Measurements from ENCODE around the gene FAP.

The FAP gene

DNA sequence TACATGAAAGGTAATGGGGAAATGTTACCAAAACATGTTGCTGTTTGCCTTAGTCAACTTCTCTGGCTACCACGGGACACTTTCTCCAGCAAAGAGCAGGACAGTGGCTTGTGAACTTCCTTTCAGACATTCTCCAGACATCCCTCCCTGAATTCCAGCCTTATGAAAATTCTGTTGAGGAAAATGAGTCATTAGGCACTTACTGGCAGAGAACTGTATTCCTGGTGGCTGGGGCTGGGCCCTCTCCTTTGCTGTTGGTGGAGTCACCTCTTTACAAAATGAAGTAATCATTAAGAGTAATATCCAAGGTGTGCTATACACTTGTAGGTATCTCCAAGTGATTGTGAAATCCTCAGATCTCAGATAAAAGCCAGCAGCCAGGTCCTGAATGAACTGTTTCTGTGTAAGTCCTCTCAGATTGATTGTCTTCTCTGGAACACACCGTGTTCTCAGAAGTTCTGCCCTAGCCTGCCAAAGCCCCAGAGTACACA is 1.3 kb upstream of the FAP start:
- no peak overlapping the region for H3K4me3 ChIP-seq (ENCODE audit: low read length)
- DNase-seq (ENCODE audit: low read depth, low spot score): no peak

DNA sequence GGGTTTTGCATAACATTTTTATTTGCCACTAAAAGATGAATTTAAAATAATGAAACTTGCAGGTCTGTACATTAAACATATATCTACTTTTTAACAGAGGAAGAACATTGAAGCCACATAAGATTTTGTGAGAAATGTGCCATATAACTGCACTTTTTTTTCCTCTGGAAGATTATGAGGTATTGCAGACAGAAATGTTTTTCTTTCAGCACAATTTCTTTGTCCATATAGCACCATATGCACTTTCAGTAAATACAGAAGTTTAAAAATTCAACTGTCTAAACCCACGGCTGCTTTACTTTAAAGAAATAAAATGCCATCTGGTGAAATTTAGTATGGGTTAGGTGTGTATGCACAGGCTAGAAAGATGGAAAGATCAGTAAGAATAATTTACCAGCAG is 470 bp upstream of the FAP start:
- H3K4me3 ChIP-seq (ENCODE audit: low read length): no peak overlapping the region
- DNase-seq (ENCODE audit: low read depth, low spot score): no peak

DNA sequence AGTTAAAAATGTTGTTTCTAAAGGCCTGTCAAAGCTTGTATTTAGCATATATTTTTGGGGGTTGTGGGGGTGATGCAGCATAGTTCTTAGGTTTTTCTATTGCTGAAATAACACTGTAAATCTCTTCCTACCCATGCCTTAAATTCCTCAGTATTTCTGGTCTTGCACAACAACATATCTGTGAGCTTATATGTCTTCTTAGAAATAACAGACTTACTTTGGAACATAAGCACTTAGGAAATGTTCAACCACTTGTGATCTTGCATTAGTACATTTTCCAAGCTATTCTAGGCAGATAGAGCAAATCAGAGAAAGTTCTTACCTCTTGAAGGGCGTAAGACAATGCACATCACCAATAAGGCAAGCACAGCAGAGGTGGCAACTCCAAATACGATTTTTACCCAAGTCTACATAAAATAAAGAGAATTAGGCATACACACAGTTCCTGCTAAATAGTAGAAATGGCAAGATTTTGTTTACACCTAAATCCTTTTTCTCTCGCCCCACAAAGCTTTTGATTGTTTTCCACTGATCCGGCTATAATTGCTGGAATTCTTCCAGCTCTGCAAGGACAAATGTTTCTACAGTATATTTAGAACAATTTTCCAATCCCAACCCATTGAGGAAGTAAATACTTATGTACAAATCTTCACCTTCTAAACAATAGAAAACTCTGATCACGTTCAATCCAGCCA is 512 bp downstream of the FAP start:
- DNase-seq (ENCODE audit: low read depth, low spot score): no peak
- no peak overlapping the region for H3K4me3 ChIP-seq (ENCODE audit: low read length)

DNA sequence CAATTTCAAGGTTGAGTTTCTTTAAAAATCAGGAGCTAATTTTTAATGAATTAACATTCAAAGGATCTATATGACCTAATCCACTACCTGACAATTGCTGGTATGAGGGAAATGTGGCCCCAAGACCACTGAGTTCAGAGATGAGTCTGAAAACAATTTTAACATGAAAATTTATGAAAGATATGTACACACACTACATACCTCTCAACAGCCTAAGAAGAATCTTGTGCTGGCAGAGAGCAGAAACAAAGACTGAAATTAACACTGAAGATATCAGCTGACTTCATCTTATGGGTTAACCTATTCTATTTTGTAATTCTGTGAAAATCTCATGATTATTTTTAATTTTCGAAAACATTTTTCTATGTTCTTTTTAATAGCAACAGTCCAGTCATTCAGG is 1.7 kb downstream of the FAP start:
- no peak overlapping the region for H3K4me3 ChIP-seq (ENCODE audit: low read length)
- no peak for DNase-seq (ENCODE audit: low read depth, low spot score)

DNA sequence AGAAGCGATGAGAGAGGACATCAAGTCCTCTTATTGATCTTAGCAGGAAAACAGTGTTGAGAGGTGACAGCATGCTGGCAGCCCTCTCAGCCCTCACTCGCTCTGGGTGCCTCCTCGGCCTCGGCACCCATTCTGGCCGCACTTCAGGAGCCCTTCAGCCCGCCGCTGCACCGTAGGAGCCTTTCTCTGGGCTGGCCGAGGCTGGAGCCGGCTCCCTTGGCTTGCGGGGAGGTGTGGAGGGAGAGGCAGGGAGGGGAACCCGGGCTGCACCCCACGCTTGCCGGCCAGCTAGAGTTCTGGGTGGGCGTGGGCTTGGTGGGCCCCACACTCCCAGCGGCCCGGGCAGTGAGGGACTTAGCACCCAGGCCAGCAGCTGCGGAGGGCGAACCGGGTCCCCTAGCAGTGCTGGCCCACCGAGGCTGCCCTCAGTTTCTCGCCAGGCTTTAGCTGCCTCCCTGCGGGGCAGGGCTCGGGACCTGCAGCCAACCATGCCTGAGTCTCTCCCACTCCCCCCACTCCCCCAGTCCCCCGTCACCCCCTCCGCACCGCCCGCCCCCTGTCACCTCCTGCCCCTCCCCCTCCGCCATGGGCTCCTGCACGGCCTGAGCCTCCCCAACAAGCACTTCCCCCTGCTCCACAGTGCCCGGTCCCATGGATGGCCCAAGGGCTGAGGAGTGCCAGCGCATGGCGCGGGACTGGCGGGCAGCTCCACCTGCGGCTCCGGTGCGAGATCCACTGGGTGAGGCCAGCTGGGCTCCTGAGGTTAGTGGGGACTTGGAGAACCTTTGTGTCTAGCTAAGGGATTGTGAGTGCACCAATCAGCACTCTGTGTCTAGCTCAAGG is 8.4 kb downstream of the FAP start:
- no peak for DNase-seq (ENCODE audit: low read depth, low spot score)
- H3K4me3 ChIP-seq (ENCODE audit: low read length): no peak overlapping the region

DNA sequence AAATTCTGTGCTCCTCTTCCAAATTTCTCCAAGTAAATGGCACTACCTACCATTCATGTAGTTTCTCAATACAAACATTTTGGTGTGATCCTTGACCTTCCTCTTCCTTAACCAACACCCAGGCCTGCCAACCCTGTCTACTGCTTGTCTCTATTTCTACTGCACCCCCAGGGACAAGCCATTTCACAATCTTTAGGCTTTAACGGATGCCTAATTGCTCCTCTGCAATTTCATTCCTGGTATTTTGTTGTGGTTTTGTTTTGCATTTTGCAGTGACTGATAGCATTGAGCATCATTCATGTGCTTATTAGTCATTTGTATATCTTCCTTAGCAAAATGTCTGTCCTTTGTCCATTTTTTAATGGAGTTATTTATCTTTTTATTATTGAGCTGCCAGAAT is 10.0 kb downstream of the FAP start:
- DNase-seq (ENCODE audit: low read depth, low spot score): no peak
- no peak overlapping the region for H3K4me3 ChIP-seq (ENCODE audit: low read length)

DNA sequence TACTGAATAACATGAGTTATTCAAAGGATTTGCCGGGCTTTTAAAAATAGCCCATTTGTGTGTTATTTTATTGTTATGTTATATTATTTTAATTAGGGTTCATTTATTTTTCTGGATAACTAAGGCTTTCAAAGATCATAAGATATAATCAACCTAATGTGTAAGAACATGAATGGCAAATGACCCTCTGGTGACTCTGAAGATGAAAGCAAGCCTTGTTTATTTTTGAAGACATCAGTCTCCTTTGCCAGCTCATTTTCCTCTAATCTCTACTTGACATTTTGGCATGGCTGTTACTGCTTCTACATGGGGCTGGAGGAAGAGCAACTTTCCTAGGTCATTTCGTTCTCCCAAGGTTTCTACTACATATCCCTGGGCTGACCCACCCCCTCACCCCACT is 10.6 kb downstream of the FAP start:
- H3K4me3 ChIP-seq (ENCODE audit: low read length): no peak overlapping the region
- DNase-seq (ENCODE audit: low read depth, low spot score): no peak

DNA sequence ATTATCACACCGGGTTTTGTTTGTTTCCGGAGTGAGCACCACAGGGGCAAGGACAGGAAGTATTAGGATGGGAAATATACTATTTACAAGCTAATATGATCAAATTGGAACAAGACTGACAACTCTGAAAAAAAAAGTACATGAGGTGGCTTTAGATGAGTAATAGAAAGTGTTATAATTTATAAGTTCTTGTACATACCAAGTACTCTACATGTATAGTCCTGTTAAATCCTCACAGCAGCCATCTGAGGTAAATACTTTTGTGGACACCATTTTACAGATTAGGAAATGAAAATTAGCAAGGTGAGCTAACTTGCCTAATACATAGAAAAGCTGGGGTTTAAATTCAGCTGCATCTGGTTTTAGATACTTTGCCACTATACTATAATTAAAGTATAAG is 11.2 kb downstream of the FAP start:
- DNase-seq (ENCODE audit: low read depth, low spot score): no peak
- no peak overlapping the region for H3K4me3 ChIP-seq (ENCODE audit: low read length)

DNA sequence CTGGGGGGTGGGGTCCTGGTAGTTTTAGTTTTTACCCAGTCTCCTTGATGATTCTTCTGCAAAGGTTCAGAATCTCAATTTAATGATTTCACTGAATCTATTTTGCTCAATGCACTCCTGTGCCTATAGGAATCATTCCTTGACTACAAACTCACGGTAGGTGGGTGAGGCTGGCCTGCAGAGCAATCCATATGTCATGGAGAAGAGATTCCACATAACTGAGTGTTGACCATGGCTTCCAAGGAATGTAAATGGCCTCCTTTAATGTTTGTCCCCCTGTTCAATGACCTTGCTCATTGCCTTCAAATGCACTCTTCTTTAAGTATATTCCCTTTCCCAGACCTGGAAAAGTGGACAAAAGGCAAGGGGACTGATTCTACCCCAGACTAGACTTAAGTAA is 12.5 kb downstream of the FAP start:
- no peak for DNase-seq (ENCODE audit: low read depth, low spot score)
- no peak overlapping the region for H3K4me3 ChIP-seq (ENCODE audit: low read length)

DNA sequence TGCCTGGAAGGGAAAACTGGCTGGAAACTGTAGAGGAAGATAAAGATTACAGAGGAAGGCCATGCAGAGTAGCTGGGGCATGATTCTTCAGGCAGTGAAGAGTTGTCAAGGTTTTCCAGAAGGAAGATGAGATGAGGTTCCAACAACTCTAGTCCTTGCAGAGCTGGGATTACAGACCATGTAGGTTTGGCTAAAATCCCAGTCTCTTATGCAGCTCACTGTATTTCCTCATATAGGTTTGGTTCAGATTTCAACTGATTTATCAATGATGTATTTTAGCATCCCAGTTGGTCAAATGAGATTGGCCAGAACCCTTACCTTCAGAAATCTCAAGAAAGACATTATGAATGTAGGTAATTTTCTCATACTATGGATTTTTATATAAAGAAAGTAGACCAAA is 16.4 kb downstream of the FAP start:
- no peak for DNase-seq (ENCODE audit: low read depth, low spot score)
- H3K4me3 ChIP-seq (ENCODE audit: low read length): no peak overlapping the region

DNA sequence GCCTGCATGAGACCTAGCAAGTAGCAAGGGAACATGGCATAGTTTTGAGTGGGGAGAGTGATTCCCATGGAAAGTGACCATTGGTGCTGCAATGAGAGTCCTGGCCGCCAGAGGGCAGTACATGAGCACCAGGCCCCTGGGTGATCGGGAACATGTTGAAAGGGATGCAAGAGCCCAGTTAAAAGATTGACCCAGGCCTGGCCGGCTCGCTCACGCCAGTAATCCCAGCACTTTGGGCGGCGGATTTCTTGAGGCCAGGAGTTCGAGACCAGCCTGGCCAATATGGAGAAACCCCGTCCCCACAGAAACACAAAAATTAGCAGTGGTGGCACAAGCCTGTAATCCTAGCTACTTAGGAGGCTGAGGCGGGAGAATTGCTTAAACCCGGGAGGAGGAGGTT is 22.2 kb downstream of the FAP start:
- peak; percentile 7 for DNase-seq (ENCODE audit: low read depth, low spot score)

DNA sequence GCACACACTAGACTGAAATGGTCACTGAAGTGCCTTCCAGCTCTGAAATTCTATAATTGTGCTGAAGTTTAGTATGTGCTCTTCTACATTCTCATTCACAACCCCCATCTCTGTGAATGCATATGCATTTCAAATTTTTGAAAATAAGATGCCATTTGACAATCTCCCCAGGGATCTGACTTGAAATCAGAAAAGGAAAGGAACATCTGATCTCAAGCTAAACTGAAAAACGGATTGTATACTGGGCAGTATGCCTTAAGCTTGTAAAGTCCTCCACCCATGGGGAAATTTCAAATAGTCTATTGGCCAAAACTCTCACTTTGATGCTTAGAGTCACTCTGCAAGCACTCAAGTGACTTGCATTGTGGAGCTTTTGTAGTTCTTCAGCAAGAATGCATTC is 22.9 kb downstream of the FAP start:
- DNase-seq (ENCODE audit: low read depth, low spot score): no peak
- no peak overlapping the region for H3K4me3 ChIP-seq (ENCODE audit: low read length)

More for the DNA sequence above, 22.2 kb downstream of the FAP start:
- no peak overlapping the region for H3K4me3 ChIP-seq (ENCODE audit: low read length)

DNA sequence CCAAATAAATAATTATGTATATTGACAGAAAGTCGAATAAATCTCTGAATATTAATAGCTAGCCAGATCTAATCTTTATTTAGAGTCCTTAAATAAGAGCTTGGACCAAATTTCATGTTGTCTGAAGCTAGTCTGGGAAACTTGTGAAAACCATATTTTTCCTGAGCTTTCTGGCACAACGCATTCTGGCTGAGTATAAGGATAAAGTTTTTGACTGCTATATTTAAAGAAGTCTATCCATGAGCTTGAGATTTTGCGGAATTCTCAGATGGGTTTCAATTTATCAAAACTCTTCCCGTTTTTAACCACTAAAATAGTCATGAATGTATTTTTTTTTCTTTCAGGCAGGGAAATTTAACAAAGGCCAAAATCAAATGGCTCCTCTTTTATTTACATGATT is 23.8 kb downstream of the FAP start:
- DNase-seq (ENCODE audit: low read depth, low spot score): no peak
- no peak overlapping the region for H3K4me3 ChIP-seq (ENCODE audit: low read length)

DNA sequence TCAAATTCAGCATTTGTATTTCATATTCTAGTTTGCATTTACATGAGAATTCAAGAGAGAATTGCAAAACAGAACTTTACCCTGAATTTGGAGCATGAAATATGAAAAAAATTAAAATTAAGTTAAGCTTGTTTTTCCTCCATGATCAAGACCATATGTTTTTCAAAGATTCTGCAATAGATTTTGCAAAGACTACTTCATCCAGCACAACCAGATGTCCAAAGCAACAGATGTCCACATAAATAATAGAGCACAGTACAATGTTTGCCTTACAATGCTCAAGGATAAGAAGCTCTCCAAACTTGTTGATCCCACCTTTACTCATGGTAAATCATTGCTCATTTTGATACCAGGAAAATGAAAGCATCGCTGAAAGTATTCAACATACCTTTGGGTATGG is 25.6 kb downstream of the FAP start:
- H3K4me3 ChIP-seq (ENCODE audit: low read length): no peak overlapping the region
- no peak for DNase-seq (ENCODE audit: low read depth, low spot score)

DNA sequence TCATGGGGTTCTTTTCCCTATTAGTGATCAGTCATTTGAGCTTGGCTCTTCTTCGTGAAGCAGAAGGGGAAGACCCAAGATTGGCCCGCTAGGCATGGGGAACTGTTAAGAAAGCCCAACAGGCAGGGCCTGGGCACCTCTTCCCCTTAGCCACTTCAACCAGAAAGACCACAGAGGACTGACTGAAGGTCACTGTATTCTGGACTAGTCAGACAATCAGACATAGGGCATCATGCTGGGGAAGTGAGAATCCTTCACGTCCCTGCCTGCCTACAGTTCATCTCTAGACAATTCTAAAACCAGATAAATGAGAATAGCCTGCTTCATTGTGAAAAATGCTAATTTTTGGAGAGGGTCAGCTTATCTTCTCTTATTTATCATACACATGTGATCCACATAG is 28.1 kb downstream of the FAP start:
- DNase-seq (ENCODE audit: low read depth, low spot score): no peak
- H3K4me3 ChIP-seq (ENCODE audit: low read length): no peak overlapping the region

DNA sequence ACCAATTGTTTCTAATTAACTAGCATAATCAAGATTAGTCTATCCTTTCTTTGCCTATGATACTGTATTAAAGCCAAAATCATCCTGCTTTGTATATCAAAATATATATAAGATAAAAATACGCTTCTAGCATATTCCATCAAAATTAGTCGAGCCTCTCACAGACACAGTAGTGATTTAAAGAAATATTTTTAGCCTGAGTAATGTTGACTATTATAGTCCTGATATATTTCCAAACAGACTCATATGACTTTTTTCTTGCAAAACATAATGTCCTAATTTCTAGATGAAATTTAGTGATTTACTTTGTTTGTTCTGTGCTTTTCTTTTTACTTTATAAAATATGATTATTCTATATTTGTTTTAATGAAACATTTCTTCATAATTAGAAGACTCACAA is 30.9 kb downstream of the FAP start:
- no peak overlapping the region for H3K4me3 ChIP-seq (ENCODE audit: low read length)
- DNase-seq (ENCODE audit: low read depth, low spot score): no peak

DNA sequence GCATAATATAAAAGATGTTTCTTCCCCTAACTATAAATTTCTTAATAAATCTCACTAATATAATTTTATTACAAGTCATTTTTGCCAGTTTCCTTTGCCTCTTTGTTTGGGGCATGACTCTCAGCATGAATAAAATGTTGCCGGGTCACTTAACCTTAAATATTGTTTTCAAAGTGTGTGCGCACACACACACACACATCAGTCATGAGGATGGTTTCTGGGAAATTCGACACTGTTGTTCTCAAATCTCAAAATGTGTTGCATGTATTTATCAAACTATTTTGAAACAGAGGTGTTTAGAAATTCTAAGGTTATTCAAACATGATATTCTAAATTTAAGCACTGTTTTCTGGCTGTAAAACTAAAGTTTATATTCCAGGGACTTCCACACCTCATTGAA is 31.5 kb downstream of the FAP start:
- DNase-seq (ENCODE audit: low read depth, low spot score): no peak
- no peak overlapping the region for H3K4me3 ChIP-seq (ENCODE audit: low read length)

DNA sequence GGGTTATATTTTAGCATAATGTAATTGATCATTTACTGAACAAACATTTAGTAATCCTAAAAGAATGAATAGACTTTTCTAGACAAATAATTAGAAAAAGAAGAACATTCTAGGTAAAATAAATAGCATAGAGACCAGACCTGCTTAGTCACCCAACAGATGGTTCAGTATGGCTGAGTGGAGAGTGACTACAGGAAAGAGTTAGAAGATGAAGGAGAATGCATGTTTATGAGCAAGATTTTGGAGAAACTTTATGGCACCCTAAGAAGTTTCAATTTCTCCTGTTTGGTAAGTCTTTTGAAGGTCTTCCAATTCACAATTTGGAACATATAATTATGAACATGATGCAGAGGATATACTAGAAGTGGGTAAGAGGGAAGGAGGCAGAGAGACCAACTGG is 32.9 kb downstream of the FAP start:
- no peak for DNase-seq (ENCODE audit: low read depth, low spot score)
- no peak overlapping the region for H3K4me3 ChIP-seq (ENCODE audit: low read length)

DNA sequence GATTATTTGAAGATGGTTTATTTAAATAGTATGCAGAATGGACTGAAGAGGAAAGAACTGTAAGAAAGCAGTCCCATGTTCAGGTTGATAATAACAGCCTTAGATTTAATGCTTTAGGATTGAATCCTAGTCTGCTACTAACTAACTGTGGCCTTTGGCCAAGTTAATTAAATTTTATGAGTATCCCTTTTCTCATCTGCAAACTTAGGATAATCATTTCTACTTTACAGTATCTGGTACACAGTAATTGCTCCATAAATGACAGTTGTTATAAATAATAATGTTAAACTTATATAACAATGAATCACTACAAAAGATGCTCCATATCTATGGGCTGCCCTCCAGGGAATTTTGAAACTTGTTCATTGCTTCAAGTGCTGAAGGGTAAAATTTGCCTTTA is 41.0 kb downstream of the FAP start:
- no peak for DNase-seq (ENCODE audit: low read depth, low spot score)
- no peak overlapping the region for H3K4me3 ChIP-seq (ENCODE audit: low read length)

DNA sequence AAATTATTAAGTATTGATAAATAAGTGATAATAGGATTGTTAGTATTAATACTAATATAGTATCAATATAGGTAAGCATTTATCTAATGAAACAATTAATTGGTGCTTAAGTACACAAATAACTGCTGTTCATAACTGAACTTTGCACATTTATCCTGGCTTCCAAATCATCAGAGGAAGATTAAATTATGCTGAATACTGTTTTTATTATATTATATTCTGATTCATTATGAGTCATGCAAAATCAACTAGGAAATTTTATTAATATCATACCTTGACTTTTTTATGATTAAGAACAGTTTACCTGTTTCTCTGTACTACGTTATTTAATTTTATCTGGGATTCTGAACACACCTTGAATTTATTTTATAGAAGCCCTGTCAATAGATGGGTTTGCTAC is 42.6 kb downstream of the FAP start:
- no peak overlapping the region for H3K4me3 ChIP-seq (ENCODE audit: low read length)
- no peak for DNase-seq (ENCODE audit: low read depth, low spot score)

DNA sequence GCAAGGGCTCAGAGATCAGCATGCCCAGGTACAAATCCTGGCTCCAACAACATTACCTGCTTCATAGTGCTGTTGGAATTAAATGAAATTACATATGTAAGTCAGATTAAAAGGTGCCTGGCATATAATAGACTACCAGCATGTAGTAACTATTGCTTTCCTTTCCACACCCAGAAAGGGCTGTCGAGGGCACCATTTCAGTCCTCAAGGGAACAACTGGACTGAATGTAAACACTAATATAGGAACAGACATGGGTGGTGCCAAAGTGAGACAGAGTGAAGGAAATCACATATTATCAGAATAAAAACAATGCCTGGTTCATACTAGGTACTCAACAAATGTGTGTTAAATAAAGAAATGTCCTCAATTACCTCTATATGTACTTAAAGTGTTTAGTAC is 43.3 kb downstream of the FAP start:
- H3K4me3 ChIP-seq (ENCODE audit: low read length): no peak overlapping the region
- no peak for DNase-seq (ENCODE audit: low read depth, low spot score)
